Fibroblast of mammary gland (primary cell): ENCODE measurements around the gene LAMA2.

Experiments
- DNase-seq: peaks from one replicate; pipeline ENCODE4 v3.0.0-alpha.2; 2010; ENCODE audit warnings: low read depth
- H3K4me3 ChIP-seq: 2 replicates; pipeline ENCODE4 v1.5.1; 2011; ENCODE audit warnings: low read depth, mild to moderate bottlenecking, low read length, moderate library complexity; ENCODE audit not compliant: control insufficient read depth
- CTCF ChIP-seq: conservative IDR thresholded peaks from 2 replicates; pipeline ENCODE4 v1.5.1; 2011; ENCODE audit warnings: low read depth, low read length, inconsistent platforms; ENCODE audit not compliant: control insufficient read depth, insufficient read depth

LAMA2 gene

DNA sequence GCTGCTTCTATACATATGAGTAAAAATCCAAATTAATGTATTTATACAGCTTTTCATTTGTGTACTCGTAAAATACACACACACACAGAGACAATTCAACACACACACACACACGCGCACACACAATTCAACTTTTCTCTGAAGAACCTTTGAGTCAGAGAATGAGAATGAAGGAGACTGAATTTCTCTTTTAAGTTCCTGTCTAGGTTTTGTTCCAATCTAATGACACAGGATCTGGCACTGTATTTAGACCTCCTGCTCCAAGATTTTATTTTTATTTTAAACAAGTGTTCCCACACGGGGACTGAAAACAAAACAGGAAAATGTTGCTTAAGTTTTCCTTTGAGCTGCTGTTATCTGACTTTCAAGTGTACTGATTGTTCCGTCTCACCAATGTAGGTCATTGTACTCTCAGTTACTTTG lies 250.8 kb downstream of the LAMA2 start:
- no peak for TF ChIP-seq CTCF
- peak; percentile 59 for DNase-seq
- H3K4me3 ChIP-seq: no peak overlapping the region

DNA sequence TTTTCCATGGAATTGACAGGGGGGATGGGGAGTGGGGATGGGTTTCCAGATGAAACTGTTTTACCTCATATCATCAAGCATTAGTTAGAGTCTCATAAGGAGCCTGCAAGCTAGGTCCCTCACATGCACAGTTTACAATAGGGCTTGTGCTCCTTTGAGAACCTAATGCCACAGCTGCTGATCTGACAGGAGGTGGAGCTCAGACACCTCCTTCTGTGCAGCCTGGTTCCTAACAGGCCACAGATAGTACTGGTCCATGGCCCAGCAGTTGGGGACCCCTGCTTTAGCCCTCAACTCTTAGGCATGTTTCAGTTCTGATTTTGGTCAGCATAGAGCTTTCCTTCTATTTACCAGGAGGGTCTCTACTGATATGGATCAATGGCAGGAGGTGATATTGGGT lies 251.6 kb downstream of the LAMA2 start:
- DNase-seq: no peak
- H3K4me3 ChIP-seq: no peak overlapping the region
- TF ChIP-seq CTCF: no peak

DNA sequence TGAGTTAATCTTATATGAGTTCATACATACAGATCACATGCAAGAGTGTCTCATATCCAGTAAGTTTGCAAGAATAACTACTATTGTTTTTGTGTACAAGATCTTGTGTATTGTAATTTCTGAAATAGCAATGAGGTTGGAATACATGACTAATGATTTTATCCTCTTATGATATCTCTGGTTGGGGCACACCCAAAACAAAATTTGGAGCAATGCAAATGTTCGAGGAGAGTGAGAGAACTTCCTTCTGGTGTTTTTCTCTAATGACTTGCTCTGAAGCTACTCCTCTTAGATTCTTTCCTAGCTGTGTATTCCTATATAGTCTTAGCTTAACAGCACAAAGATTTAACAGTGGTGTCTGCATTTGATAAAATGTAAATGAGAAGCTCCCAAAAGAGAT lies 252.5 kb downstream of the LAMA2 start:
- TF ChIP-seq CTCF: no peak
- H3K4me3 ChIP-seq: no peak overlapping the region
- DNase-seq: no peak

DNA sequence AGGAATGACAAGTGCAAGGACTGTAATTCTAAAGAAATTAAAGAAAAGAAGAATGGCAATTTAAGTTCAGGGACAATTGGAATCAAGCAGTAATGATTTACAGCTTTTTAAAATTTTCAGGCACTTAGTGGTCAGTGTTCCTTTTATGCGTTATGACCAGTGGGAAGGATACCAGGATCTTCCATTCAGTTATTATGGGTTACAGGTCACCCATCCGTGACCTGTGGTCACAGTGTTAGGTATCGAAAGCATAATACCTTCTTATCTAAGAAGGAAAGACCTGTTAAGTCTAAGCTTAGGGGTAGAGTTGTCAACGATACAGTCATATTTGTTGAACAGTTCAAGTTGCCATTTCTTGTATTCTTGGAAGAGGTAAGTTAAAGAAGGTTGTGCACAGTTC lies 253.8 kb downstream of the LAMA2 start:
- no peak overlapping the region for H3K4me3 ChIP-seq
- no peak for DNase-seq
- TF ChIP-seq CTCF: no peak

- no peak overlapping the region for H3K4me3 ChIP-seq
- TF ChIP-seq CTCF: no peak
- no peak for DNase-seq
These were observed 255.9 kb downstream of the LAMA2 start for GRCh38 chr6:129138739-129139405.

DNA sequence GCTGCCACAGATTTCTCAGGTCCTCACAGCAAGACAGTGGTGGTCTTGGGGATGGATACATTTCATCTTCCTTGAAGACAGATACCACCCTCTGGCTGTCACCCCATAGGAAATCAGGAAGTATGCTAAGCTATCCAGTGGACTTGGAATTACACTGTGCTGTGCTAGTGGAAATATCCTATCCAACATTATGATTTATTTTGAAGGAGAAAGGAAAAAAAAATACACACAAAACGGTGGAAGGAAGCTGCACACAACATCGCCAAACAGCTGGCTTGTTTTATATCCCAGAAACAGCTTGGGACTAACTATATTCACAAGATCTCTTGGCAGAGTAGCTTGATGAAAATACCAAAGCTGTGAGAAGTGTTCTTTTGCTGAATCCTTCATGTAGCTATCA lies 257.6 kb downstream of the LAMA2 start:
- peak; percentile 59 for DNase-seq
- no peak overlapping the region for H3K4me3 ChIP-seq
- no peak for TF ChIP-seq CTCF

DNA sequence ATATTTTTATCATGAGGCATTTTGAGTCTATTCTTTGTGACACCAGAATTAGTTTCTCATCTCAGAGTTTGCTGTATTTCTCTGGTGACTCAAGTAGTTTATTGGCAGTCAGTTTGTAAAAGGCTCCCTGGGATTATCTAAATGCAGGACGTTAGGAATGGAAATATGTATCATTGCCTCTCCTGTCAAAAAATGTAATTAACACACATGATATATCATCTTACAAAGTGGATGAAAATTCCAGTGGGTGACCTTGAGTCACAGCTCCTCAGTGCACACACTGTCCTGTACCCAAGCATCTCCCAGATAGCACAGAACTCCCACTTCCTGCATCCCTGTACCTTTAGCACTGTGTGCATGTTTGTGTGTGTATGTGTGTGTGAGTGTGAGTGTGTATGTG lies 258.6 kb downstream of the LAMA2 start:
- no peak for TF ChIP-seq CTCF
- H3K4me3 ChIP-seq: no peak overlapping the region
- DNase-seq: peak; percentile 46
